HUES64 (cell line): Measurements from ENCODE around the gene ELOF1.
"Not testable (repeated sequence)": the region's sequence is repeated elsewhere in the genome, so short reads cannot be mapped to it uniquely, and the experiment has no call there.

Source experiments
- H3K27ac ChIP-seq: 2 replicates; pipeline ENCODE4 v1.7.0; 2013; ENCODE audit warnings: low read depth, low read length, inconsistent platforms
- H3K27me3 ChIP-seq: 2 replicates; pipeline ENCODE4 v1.6.1; 2013; ENCODE audit warnings: mild to moderate bottlenecking, low read length; ENCODE audit not compliant: insufficient read depth
- H3K36me3 ChIP-seq: 2 replicates; pipeline ENCODE4 v1.6.1; 2013; ENCODE audit warnings: mild to moderate bottlenecking, low read length; ENCODE audit not compliant: insufficient read depth
- H3K4me1 ChIP-seq: 2 replicates; pipeline ENCODE4 v1.6.1; 2013; ENCODE audit warnings: mild to moderate bottlenecking, low read length, moderate library complexity; ENCODE audit not compliant: insufficient read depth
- H3K4me3 ChIP-seq: 2 replicates; pipeline ENCODE4 v1.5.1; 2013; ENCODE audit warnings: mild to moderate bottlenecking, low read length, moderate library complexity
- H3K9ac ChIP-seq: 2 replicates; pipeline ENCODE4 v1.6.1; 2013; ENCODE audit warnings: mild to moderate bottlenecking, low read depth, low read length
- H3K9me3 ChIP-seq: 2 replicates; pipeline ENCODE4 v1.6.1; 2013; ENCODE audit warnings: low read depth, low read length; ENCODE audit not compliant: insufficient read depth
- WGBS: fragments of 150-250, 120-280 bp; methylation state at CpG from one replicate; pipeline ENCODE4 v1.1.7; 2013; ENCODE audit warnings: missing lambda C conversion rate; 5-methylcytosine and 5-hydroxymethylcytosine counted together

ELOF1 gene

GRCh38 chr19:11586331-11586730 is 27.3 kb upstream of the ELOF1 start:
- no peaks in the 10 kb centered on the region for H3K27me3 ChIP-seq
- no peak overlapping the region for H3K9ac ChIP-seq
- H3K36me3 ChIP-seq: no peaks in the 10 kb centered on the region
- no peak overlapping the region for H3K27ac ChIP-seq
- H3K4me1 ChIP-seq: no peaks in the 10 kb centered on the region
- no peaks in the 10 kb centered on the region for H3K9me3 ChIP-seq
- no peak overlapping the region for H3K4me3 ChIP-seq
- 84% methylated on average over 5 of the region's 6 CpGs for WGBS

- no peaks in the 10 kb centered on the region for H3K27me3 ChIP-seq
- H3K4me3 ChIP-seq: no peak overlapping the region
- no peaks in the 10 kb centered on the region for H3K36me3 ChIP-seq
- no peaks in the 10 kb centered on the region for H3K9me3 ChIP-seq
- peaks cover 3% of the 10 kb centered on the region; the same call in 1 of the 2 replicates for H3K4me1 ChIP-seq
- no peak overlapping the region for H3K27ac ChIP-seq
- WGBS: 74% methylated on average over 3 of the region's 3 CpGs
- H3K9ac ChIP-seq: no peak overlapping the region
These were observed 22.7 kb upstream of the ELOF1 start for GRCh38 chr19:11581740-11582139.

GRCh38 chr19:11580116-11580515 is 21.1 kb upstream of the ELOF1 start:
- Histone ChIP-seq H3K4me3 (no peak overlapping the region), H3K4me1 (peaks cover 3% of the 10 kb centered on the region; the same call in 1 of the 2 replicates), H3K36me3 (no peaks in the 10 kb centered on the region), H3K9me3 (no peaks in the 10 kb centered on the region), H3K27ac (no peak overlapping the region), H3K27me3 (no peaks in the 10 kb centered on the region), H3K9ac (no peak overlapping the region)
- 95% methylated on average over 3 of the region's 4 CpGs for WGBS

- H3K4me3 ChIP-seq: peak overlapping the region; percentile 51
- peaks cover 3% of the 10 kb centered on the region; the same call in 1 of the 2 replicates for H3K4me1 ChIP-seq
- no peaks in the 10 kb centered on the region for H3K27me3 ChIP-seq
- no peaks in the 10 kb centered on the region for H3K9me3 ChIP-seq
- no peak overlapping the region for H3K27ac ChIP-seq
- H3K9ac ChIP-seq: peak overlapping the region; percentile 51; the same call in 1 of the 2 replicates
- no peaks in the 10 kb centered on the region for H3K36me3 ChIP-seq
- WGBS: 75% methylated on average over 62 of the region's 62 CpGs
These were observed 19.5 kb upstream of the ELOF1 start for GRCh38 chr19:11578258-11579142.

GRCh38 chr19:11577451-11578257 is 18.6 kb upstream of the ELOF1 start, which contains the start of gene ACP5:
TSS of gene ACP5 (minus strand) at chr19:11577645. CDS start at chr19:11577317, 328 bp downstream.
- 87% methylated on average over 18 of the region's 18 CpGs for WGBS
- no peak within 1 kb of the TSS for H3K27ac ChIP-seq
- H3K9me3 ChIP-seq: no peaks in the 10 kb centered on the region
- peak within 1 kb of the TSS; percentile 51; the same call in 1 of the 2 replicates for H3K9ac ChIP-seq
- no peaks in the 10 kb centered on the region for H3K27me3 ChIP-seq
- H3K36me3 ChIP-seq: no peaks in the 10 kb centered on the region
- H3K4me3 ChIP-seq: peak within 1 kb of the TSS; percentile 51
- H3K4me1 ChIP-seq: peaks cover 3% of the 10 kb centered on the region; the same call in 1 of the 2 replicates

- no peaks in the 10 kb centered on the region for H3K9me3 ChIP-seq
- WGBS: 93% methylated on average over 15 of the region's 15 CpGs
- H3K27me3 ChIP-seq: no peaks in the 10 kb centered on the region
- no peak overlapping the region for H3K4me3 ChIP-seq
- H3K4me1 ChIP-seq: peaks cover 3% of the 10 kb centered on the region; the same call in 1 of the 2 replicates
- no peak overlapping the region for H3K27ac ChIP-seq
- no peak overlapping the region for H3K9ac ChIP-seq
- H3K36me3 ChIP-seq: no peaks in the 10 kb centered on the region
These were observed 17.2 kb upstream of the ELOF1 start for GRCh38 chr19:11576227-11576626.

GRCh38 chr19:11574689-11575088 is 15.7 kb upstream of the ELOF1 start:
- WGBS: 93% methylated on average over 9 of the region's 9 CpGs
- Histone ChIP-seq H3K4me3 (no peak overlapping the region), H3K27me3 (no peaks in the 10 kb centered on the region), H3K9me3 (no peaks in the 10 kb centered on the region), H3K36me3 (no peaks in the 10 kb centered on the region), H3K9ac (no peak overlapping the region), H3K4me1 (peaks cover 3% of the 10 kb centered on the region; the same call in 1 of the 2 replicates), H3K27ac (no peak overlapping the region)

GRCh38 chr19:11573763-11574162 is 14.7 kb upstream of the ELOF1 start:
- H3K9ac ChIP-seq, H3K36me3 ChIP-seq: not testable (repeated sequence)

GRCh38 chr19:11573354-11573753 is 14.3 kb upstream of the ELOF1 start:
- H3K36me3 ChIP-seq, H3K4me3 ChIP-seq, H3K9me3 ChIP-seq, H3K27me3 ChIP-seq, H3K4me1 ChIP-seq, H3K9ac ChIP-seq, H3K27ac ChIP-seq: not testable (repeated sequence)
- WGBS: 94% methylated on average over 6 of the region's 6 CpGs

More at GRCh38 chr19:11573763-11574162, 14.7 kb upstream of the ELOF1 start:
- not testable (repeated sequence) for H3K4me1 ChIP-seq, H3K4me3 ChIP-seq, H3K9me3 ChIP-seq, H3K27ac ChIP-seq, H3K27me3 ChIP-seq
- 90% methylated on average over 4 of the region's 4 CpGs for WGBS

- no peaks in the 10 kb centered on the region for H3K36me3 ChIP-seq
- no peak overlapping the region for H3K27ac ChIP-seq
- H3K4me3 ChIP-seq: no peak overlapping the region
- 90% methylated on average over 5 of the region's 5 CpGs for WGBS
- H3K4me1 ChIP-seq: no peaks in the 10 kb centered on the region
- H3K9ac ChIP-seq: no peak overlapping the region
- H3K9me3 ChIP-seq: no peaks in the 10 kb centered on the region
- no peaks in the 10 kb centered on the region for H3K27me3 ChIP-seq
These were observed 11.0 kb upstream of the ELOF1 start for GRCh38 chr19:11570039-11570462.

GRCh38 chr19:11566164-11566563 is 7.1 kb upstream of the ELOF1 start:
- no peak overlapping the region for H3K27ac ChIP-seq
- H3K27me3 ChIP-seq: no peaks in the 10 kb centered on the region
- H3K9me3 ChIP-seq: no peaks in the 10 kb centered on the region
- H3K4me3 ChIP-seq: no peak overlapping the region
- no peak overlapping the region for H3K9ac ChIP-seq
- H3K36me3 ChIP-seq: no peaks in the 10 kb centered on the region
- no peaks in the 10 kb centered on the region for H3K4me1 ChIP-seq
- WGBS: 92% methylated on average over 2 of the region's 2 CpGs
